Tibial nerve (tissue), 4 donors: ENCODE data around the gene GJB5. TPM values are rescaled to one million over a fixed set of nuclear protein-coding genes. Genes with fewer than 3 reads are reported as not detected.

Source experiments
- DNase-seq, 2 donors: peaks; one replicate each; pipeline ENCODE4 v3.0.0-alpha.2; 2019; ENCODE audit warnings: low spot score in 2 of 2
- H3K27ac ChIP-seq, 4 donors: fragments of 200-600 bp; sonication (generic) in 3 of 4; one replicate each; pipeline ENCODE4 v1.5.1; 2017 to 2019; ENCODE audit warnings: mild to moderate bottlenecking in 1 of 4
- H3K27me3 ChIP-seq, 2 donors: fragments of 200-600 bp; sonication (generic) in 1 of 2; one replicate each; pipeline versions ENCODE4 v1.5.1 to v1.6.0; 2017 to 2019
- H3K36me3 ChIP-seq, 3 donors: fragments of 200-600 bp; sonication (generic); one replicate each; pipeline ENCODE4 v1.5.1; 2018 to 2019
- H3K4me1 ChIP-seq, 4 donors: fragments of 200-600 bp; sonication (generic) in 3 of 4; one replicate each; pipeline ENCODE4 v1.5.1; 2017 to 2019
- H3K4me3 ChIP-seq, 4 donors: fragments of 200-600 bp; sonication (generic) in 3 of 4; one replicate each; pipeline ENCODE4 v1.5.1; 2017 to 2019; ENCODE audit warnings: mild to moderate bottlenecking in 1 of 4, moderate library complexity in 1 of 4
- H3K9me3 ChIP-seq, 4 donors: fragments of 200-600 bp; sonication (generic) in 3 of 4; one replicate each; pipeline ENCODE4 v1.5.1; 2017 to 2019
- CTCF ChIP-seq, 5 experiments: fragments of 200-600 bp in 3 of 5; fragments of 450-650 bp in 2 of 5; sonication (generic) in 3 of 5; IDR thresholded peaks; one replicate each; pipeline ENCODE4 v1.5.1; 2016 to 2019; ENCODE audit warnings: antibody characterized with exemption in 5 of 5, mild to moderate bottlenecking in 3 of 5, moderate library complexity in 2 of 5
- EP300 ChIP-seq, 2 donors: sonication (generic); formaldehyde crosslinking; IDR thresholded peaks; one replicate each; pipeline ENCODE4 v1.6.1; 2017; ENCODE audit warnings: antibody characterized with exemption in 2 of 2, mild to moderate bottlenecking in 1 of 2
- WGBS, 2 donors: methylation state at CpG; one replicate each; pipeline ENCODE4 v1.1.5; 2018; 5-methylcytosine and 5-hydroxymethylcytosine counted together
- total RNA-seq, 4 donors: library from RNA; depleted of rRNA; stranded (reverse); fragments of >200 nt; gene quantifications; one replicate each; pipeline ENCODE4 v1.1.0, GENCODE V29; 2016

The GJB5 gene
- total RNA-seq, 4 donors from 2014 or later, result 0.22 to 1.0 TPM; not detected in 2

- H3K4me1 ChIP-seq, result peaks cover 0 to 24% (median 5%) of the 10 kb centered on the region in 4 donors
- no peak for TF ChIP-seq CTCF (IDR thresholded peaks at IDR 0.05)
- peaks cover 0 to 28% of the 10 kb centered on the region in 2 donors for H3K27me3 ChIP-seq
- no peak overlapping the region for H3K4me3 ChIP-seq
- no peak for DNase-seq
- peaks cover 0 to 3% (median 0%) of the 10 kb centered on the region in 4 donors for H3K9me3 ChIP-seq
- H3K27ac ChIP-seq, result no peak overlapping the region
- WGBS, 2 donors, result 59 to 67% methylated on average over 3 to 4 of the region's 4 CpGs
- no peaks in the 10 kb centered on the region for H3K36me3 ChIP-seq
These were observed 31.1 kb downstream of the GJB5 start for GRCh38 chr1:34785875-34786470.

GRCh38 chr1:34786521-34787325 is 31.9 kb downstream of the GJB5 start:
- Histone ChIP-seq H3K4me3 (no peak overlapping the region), H3K27ac (no peak overlapping the region), H3K27me3 (peaks cover 0 to 21% of the 10 kb centered on the region in 2 donors), H3K4me1 (peaks cover 0 to 18% (median 1%) of the 10 kb centered on the region in 4 donors), H3K9me3 (peaks cover 0 to 3% (median 0%) of the 10 kb centered on the region in 4 donors), H3K36me3 (no peaks in the 10 kb centered on the region)
- TF ChIP-seq EP300 (IDR thresholded peaks at IDR 0.05) (no peak), CTCF (IDR thresholded peaks at IDR 0.05) (peak; percentile 62 to 80 (median 67))
- 49 to 53% methylated on average over 14 of the region's 14 CpGs for WGBS, 2 donors
- peak; percentile 31 to 64 for DNase-seq

- 34 to 45% methylated on average over 9 of the region's 9 CpGs for whole genome bisulfite sequencing, 2 donors
- H3K36me3 ChIP-seq, result no peaks in the 10 kb centered on the region
- no peak overlapping the region for H3K4me3 ChIP-seq
- peaks cover 0 to 15% of the 10 kb centered on the region in 2 donors for H3K27me3 ChIP-seq
- H3K4me1 ChIP-seq, result peaks cover 0 to 23% (median 0%) of the 10 kb centered on the region in 4 donors
- DNase-seq, result no peak
- TF ChIP-seq CTCF (IDR thresholded peaks at IDR 0.05) (peak in 2 of 5 experiments; percentile 18 to 19), EP300 (IDR thresholded peaks at IDR 0.05) (no peak)
- H3K9me3 ChIP-seq, result peaks cover 0 to 3% (median 0%) of the 10 kb centered on the region in 4 donors
- H3K27ac ChIP-seq, result peak overlapping the region in 2 of 4 donors; percentile 12 to 36
These were observed 32.9 kb downstream of the GJB5 start for GRCh38 chr1:34787461-34788420.

- H3K27ac ChIP-seq, result peak overlapping the region in 1 of 4 donors; percentile 33
- no peak overlapping the region for H3K4me3 ChIP-seq
- TF ChIP-seq CTCF (IDR thresholded peaks at IDR 0.05) (no peak), EP300 (IDR thresholded peaks at IDR 0.05) (peak in 1 of 2 donors; percentile 29)
- H3K27me3 ChIP-seq, result peaks cover 0 to 10% of the 10 kb centered on the region in 2 donors
- no peak for DNase-seq
- H3K9me3 ChIP-seq, result peaks cover 0 to 3% (median 0%) of the 10 kb centered on the region in 4 donors
- H3K36me3 ChIP-seq, result peaks cover 0 to 21% (median 0%) of the 10 kb centered on the region in 3 donors
- H3K4me1 ChIP-seq, result peaks cover 0 to 27% (median 0%) of the 10 kb centered on the region in 4 donors
- 44 to 67% methylated on average over 5 to 6 of the region's 6 CpGs for WGBS, 2 donors
These were observed 36.1 kb downstream of the GJB5 start for GRCh38 chr1:34790985-34791384.
